ENCODE measurements around the gene CTPS2. TPM values are rescaled to one million over a fixed set of nuclear protein-coding genes. Genes with fewer than 3 reads are reported as not detected.

The CTPS2 gene
- total RNA-seq, 1 donor from 2014 or later: 10.7 TPM

- H3K27ac ChIP-seq: no peak overlapping the region
- H3K4me3 ChIP-seq: no peak overlapping the region
- DNase-seq (no peak), ATAC-seq (no peak)
- H3K36me3 ChIP-seq: no peaks in the 10 kb centered on the region
- H3K27me3 ChIP-seq: no peaks in the 10 kb centered on the region
- H3K4me1 ChIP-seq: no peaks in the 10 kb centered on the region
- intact Hi-C loops (cut with DNase I): no loop called here
- no peak for TF ChIP-seq CTCF (IDR thresholded peaks at IDR 0.05)
- H3K9me3 ChIP-seq: no peaks in the 10 kb centered on the region
Measured at GRCh38 chrX:16700734-16701133, 11.7 kb downstream of the CTPS2 start.

GRCh38 chrX:16699389-16699788, 13.1 kb downstream of the CTPS2 start:
- ATAC-seq (no peak), DNase-seq (no peak)
- intact Hi-C loops (cut with DNase I): no loop called here

GRCh38 chrX:16696956-16697355, 15.5 kb downstream of the CTPS2 start:
- no peaks in the 10 kb centered on the region for H3K9me3 ChIP-seq
- intact Hi-C loops (cut with DNase I): no loop called here
- no peak for TF ChIP-seq CTCF (IDR thresholded peaks at IDR 0.05)
- no peak overlapping the region for H3K4me3 ChIP-seq
- H3K36me3 ChIP-seq: peaks cover 13% of the 10 kb centered on the region
- H3K4me1 ChIP-seq: no peaks in the 10 kb centered on the region
- ATAC-seq: no peak
- no peak for DNase-seq
- no peaks in the 10 kb centered on the region for H3K27me3 ChIP-seq
- no peak overlapping the region for H3K27ac ChIP-seq

More at GRCh38 chrX:16699389-16699788, 13.1 kb downstream of the CTPS2 start:
- no peaks in the 10 kb centered on the region for H3K27me3 ChIP-seq
- H3K9me3 ChIP-seq: no peaks in the 10 kb centered on the region
- H3K4me1 ChIP-seq: no peaks in the 10 kb centered on the region
- no peaks in the 10 kb centered on the region for H3K36me3 ChIP-seq
- TF ChIP-seq CTCF (IDR thresholded peaks at IDR 0.05): no peak
- H3K4me3 ChIP-seq: no peak overlapping the region
- no peak overlapping the region for H3K27ac ChIP-seq

- TF ChIP-seq CTCF (IDR thresholded peaks at IDR 0.05): peak; percentile 81
- no peak overlapping the region for H3K4me3 ChIP-seq
- ATAC-seq (peak; percentile 80), DNase-seq (peak; percentile 59)
- intact Hi-C loops (cut with DNase I): no loop called here
- no peak overlapping the region for H3K27ac ChIP-seq
- no peaks in the 10 kb centered on the region for H3K4me1 ChIP-seq
- no peaks in the 10 kb centered on the region for H3K9me3 ChIP-seq
- H3K27me3 ChIP-seq: no peaks in the 10 kb centered on the region
- peaks cover 14% of the 10 kb centered on the region for H3K36me3 ChIP-seq
Measured at GRCh38 chrX:16695079-16695676, 17.3 kb downstream of the CTPS2 start.

- TF ChIP-seq CTCF (IDR thresholded peaks at IDR 0.05): no peak
- Histone ChIP-seq H3K4me3 (no peak overlapping the region), H3K4me1 (no peaks in the 10 kb centered on the region), H3K27me3 (no peaks in the 10 kb centered on the region), H3K9me3 (no peaks in the 10 kb centered on the region), H3K36me3 (peaks cover 11% of the 10 kb centered on the region), H3K27ac (no peak overlapping the region)
- no peak for DNase-seq
- intact Hi-C loops (cut with DNase I): no loop called here
- ATAC-seq: no peak
Measured at GRCh38 chrX:16687514-16687913, 25.0 kb downstream of the CTPS2 start.
